A673 (cell line): ENCODE results near the gene UTP14C. TPM values are rescaled to one million over a fixed set of nuclear protein-coding genes. Genes with fewer than 3 reads are reported as not detected.

Experiments
- BruUV-seq: library from RNA; stranded (reverse); fragments of 400-500 nt; replicated peaks from 2 replicates; lab custom pipeline; 2021; lab: Mats Ljungman, UMichigan
- CTCF ChIA-PET: fragments of 300-600 bp; sonication (Branson Sonifier 250); formaldehyde crosslinking; loops from one replicate; lab custom pipeline; 2022; ENCODE audit warnings: antibody characterized with exemption; lab: Charles Lee
- POLR2A ChIA-PET: fragments of 300-600 bp; sonication (Branson Sonifier 250); formaldehyde crosslinking; loops from one replicate; lab custom pipeline; 2022; ENCODE audit warnings: antibody characterized with exemption; ENCODE audit not compliant: low non-redundant PET; lab: Charles Lee
- DNase-seq: peaks from one replicate; pipeline ENCODE4 v3.0.0-alpha.2; 2015; ENCODE audit warnings: low spot score
- H3K27ac ChIP-seq: fragments of 200-600 bp; sonication (generic); 2 replicates; pipeline ENCODE4 v1.5.1; 2016; ENCODE audit warnings: mixed run types, low read depth, mild to moderate bottlenecking, mixed read lengths, antibody characterized with exemption, low read length; ENCODE audit not compliant: poor library complexity, severe bottlenecking
- H3K27me3 ChIP-seq: fragments of 200-600 bp; sonication (generic); replicated peaks from 2 replicates; pipeline ENCODE4 v1.6.1; 2017; ENCODE audit warnings: mixed run types, low read depth, mild to moderate bottlenecking, mixed read lengths, antibody characterized with exemption, low read length; ENCODE audit not compliant: insufficient read depth, poor library complexity
- H3K36me3 ChIP-seq: fragments of 200-600 bp; sonication (generic); 2 replicates; pipeline ENCODE4 v1.6.1; 2016; ENCODE audit warnings: mixed run types, mild to moderate bottlenecking, mixed read lengths, antibody characterized with exemption, low read length; ENCODE audit not compliant: insufficient read depth, poor library complexity, severe bottlenecking
- H3K4me1 ChIP-seq: fragments of 200-600 bp; sonication (generic); 2 replicates; pipeline ENCODE4 v1.6.1; 2017; ENCODE audit warnings: mixed run types, mild to moderate bottlenecking, mixed read lengths, antibody characterized with exemption, low read length; ENCODE audit not compliant: insufficient read depth, poor library complexity, severe bottlenecking
- H3K4me3 ChIP-seq: fragments of 200-600 bp; sonication (generic); 2 replicates; pipeline ENCODE4 v1.5.1; 2016; ENCODE audit warnings: low read depth, mixed run types, mild to moderate bottlenecking, mixed read lengths, low read length; ENCODE audit not compliant: poor library complexity, severe bottlenecking
- H3K9me3 ChIP-seq: fragments of 200-600 bp; sonication (generic); 2 replicates; pipeline ENCODE4 v1.6.1; 2016; ENCODE audit warnings: mixed run types, low read depth, mild to moderate bottlenecking, mixed read lengths, antibody characterized with exemption, low read length; ENCODE audit not compliant: poor library complexity, severe bottlenecking
- EZH2 ChIP-seq: fragments of 200-600 bp; sonication (generic); IDR thresholded peaks from 2 replicates; pipeline ENCODE4 v1.6.1; 2017; ENCODE audit warnings: borderline replicate concordance, low read depth, mild to moderate bottlenecking, mixed read lengths, antibody characterized with exemption, low read length; ENCODE audit not compliant: poor library complexity, severe bottlenecking
- intact Hi-C: fragments of 100-400 bp; cut with micrococcal nuclease; formaldehyde crosslinking; loops from one replicate; pipeline ENCODE4 v1.10.0; 2022; ENCODE audit not compliant: unreplicated experiment
- total RNA-seq: library from RNA; stranded (reverse); gene quantifications from 2 replicates; pipeline ENCODE4 v1.2.3, GENCODE V29; 2021
- TF ChIP-seq, protein P1 (sequence below): fragments of 300-800, 200-600 bp; sonication (generic); conservative IDR thresholded peaks from 2 replicates; pipeline ENCODE4 v1.5.1; 2017; ENCODE audit warnings: low read depth, mild to moderate bottlenecking, antibody characterized with exemption, low read length, moderate library complexity, mixed read lengths

Gene UTP14C
- total RNA-seq, 1 experiment from 2014 or later: 15.2 TPM

GRCh38 chr13:51997186-51997585, 27.3 kb upstream of the UTP14C start:
- Histone ChIP-seq H3K27me3 (peaks cover 15% of the 10 kb centered on the region), H3K36me3 (no peaks in the 10 kb centered on the region), H3K4me3 (no peak overlapping the region), H3K27ac (no peak overlapping the region), H3K4me1 (no peaks in the 10 kb centered on the region), H3K9me3 (no peaks in the 10 kb centered on the region)
- DNase-seq: no peak
- POLR2A ChIA-PET: no interaction called here
- intact Hi-C loops: no loop called here
- BruUV-seq: no TSS peak
- CTCF ChIA-PET: no interaction called here
- TF ChIP-seq EZH2: no peak
- TF ChIP-seq, protein P1, sequence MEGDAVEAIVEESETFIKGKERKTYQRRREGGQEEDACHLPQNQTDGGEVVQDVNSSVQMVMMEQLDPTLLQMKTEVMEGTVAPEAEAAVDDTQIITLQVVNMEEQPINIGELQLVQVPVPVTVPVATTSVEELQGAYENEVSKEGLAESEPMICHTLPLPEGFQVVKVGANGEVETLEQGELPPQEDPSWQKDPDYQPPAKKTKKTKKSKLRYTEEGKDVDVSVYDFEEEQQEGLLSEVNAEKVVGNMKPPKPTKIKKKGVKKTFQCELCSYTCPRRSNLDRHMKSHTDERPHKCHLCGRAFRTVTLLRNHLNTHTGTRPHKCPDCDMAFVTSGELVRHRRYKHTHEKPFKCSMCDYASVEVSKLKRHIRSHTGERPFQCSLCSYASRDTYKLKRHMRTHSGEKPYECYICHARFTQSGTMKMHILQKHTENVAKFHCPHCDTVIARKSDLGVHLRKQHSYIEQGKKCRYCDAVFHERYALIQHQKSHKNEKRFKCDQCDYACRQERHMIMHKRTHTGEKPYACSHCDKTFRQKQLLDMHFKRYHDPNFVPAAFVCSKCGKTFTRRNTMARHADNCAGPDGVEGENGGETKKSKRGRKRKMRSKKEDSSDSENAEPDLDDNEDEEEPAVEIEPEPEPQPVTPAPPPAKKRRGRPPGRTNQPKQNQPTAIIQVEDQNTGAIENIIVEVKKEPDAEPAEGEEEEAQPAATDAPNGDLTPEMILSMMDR: no peak

GRCh38 chr13:51997641-51998330, 26.7 kb upstream of the UTP14C start:
- TF ChIP-seq, protein P1: no peak
- TF ChIP-seq EZH2: no peak
- no TSS peak for BruUV-seq

GRCh38 chr13:51998723-51999509, 25.6 kb upstream of the UTP14C start:
- peaks cover 10% of the 10 kb centered on the region for H3K27me3 ChIP-seq
- intact Hi-C loops: no loop called here
- BruUV-seq: no TSS peak
- TF ChIP-seq, protein P1: no peak
- TF ChIP-seq EZH2: no peak
- no peaks in the 10 kb centered on the region for H3K36me3 ChIP-seq
- CTCF ChIA-PET: no interaction called here
- no peaks in the 10 kb centered on the region for H3K4me1 ChIP-seq
- H3K9me3 ChIP-seq: no peaks in the 10 kb centered on the region
- no peak overlapping the region for H3K27ac ChIP-seq
- no peak for DNase-seq
- H3K4me3 ChIP-seq: no peak overlapping the region
- POLR2A ChIA-PET: no interaction called here

More at GRCh38 chr13:51997641-51998330, 26.7 kb upstream of the UTP14C start:
- Histone ChIP-seq H3K9me3 (no peaks in the 10 kb centered on the region), H3K36me3 (no peaks in the 10 kb centered on the region), H3K27me3 (peaks cover 15% of the 10 kb centered on the region), H3K4me1 (no peaks in the 10 kb centered on the region), H3K4me3 (no peak overlapping the region), H3K27ac (no peak overlapping the region)
- DNase-seq: no peak
- intact Hi-C loops: no loop called here
- CTCF ChIA-PET: no interaction called here
- POLR2A ChIA-PET: no interaction called here
